DLD1 (cell line): ENCODE data around the gene SRD5A2.
"Not testable (repeated sequence)": the region's sequence is repeated elsewhere in the genome, so short reads cannot be mapped to it uniquely, and the experiment has no call there.

ENCODE experiments used
- in situ Hi-C: cut with HindIII; loops from 2 replicates; pipeline ENCODE4 v1.10.0; 2017; ENCODE audit warnings: low sequenced_read_pairs

The SRD5A2 gene

GRCh38 chr2:31534636-31535035 is 46.1 kb downstream of the SRD5A2 start:
- in situ Hi-C loops, result no loop called here

DNA sequence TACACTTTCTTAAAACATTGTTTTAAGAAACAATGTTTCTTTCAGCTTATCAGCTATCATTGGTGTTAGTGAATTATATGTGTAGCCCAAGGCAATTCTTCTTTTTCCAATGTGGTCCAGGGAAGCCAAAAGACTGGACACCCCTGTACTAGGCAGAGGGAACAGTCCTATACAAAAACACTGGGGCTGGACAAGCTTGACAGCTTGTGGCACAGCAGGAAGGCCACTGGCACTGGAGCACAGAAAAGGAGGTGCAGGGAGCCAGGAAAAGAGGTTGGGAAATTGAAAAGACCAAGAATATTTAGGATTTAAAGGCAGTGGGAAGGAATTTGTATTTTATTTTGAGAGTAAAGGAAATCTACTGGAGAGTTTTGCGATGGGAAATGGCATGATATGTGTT is 47.7 kb downstream of the SRD5A2 start:
- in situ Hi-C loops, result no loop called here

- in situ Hi-C loops, result no loop called here
These were observed 49.6 kb downstream of the SRD5A2 start for GRCh38 chr2:31531101-31531500.

DNA sequence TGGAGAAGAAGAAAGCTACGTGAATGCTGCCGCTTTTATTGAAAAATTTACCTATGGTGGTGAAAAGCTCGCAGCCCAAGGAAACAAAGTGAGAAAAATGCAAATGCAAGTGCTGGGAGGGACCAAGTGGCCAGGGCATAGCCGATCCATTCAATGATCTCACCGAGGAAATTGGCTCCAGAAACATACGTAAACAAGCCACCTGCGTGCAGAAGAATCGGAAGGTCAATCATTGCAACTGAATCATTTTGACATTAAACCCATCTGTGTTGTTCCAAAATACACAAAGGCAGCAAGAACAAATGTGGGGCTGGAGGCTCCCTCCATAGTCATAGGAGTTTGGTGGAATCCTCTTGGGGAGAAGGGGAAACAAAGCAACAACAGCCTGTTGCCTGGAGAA is 51.5 kb downstream of the SRD5A2 start:
- in situ Hi-C loops, result no loop called here

- in situ Hi-C loops, result no loop called here
These were observed 51.9 kb downstream of the SRD5A2 start for GRCh38 chr2:31528823-31529222.

DNA sequence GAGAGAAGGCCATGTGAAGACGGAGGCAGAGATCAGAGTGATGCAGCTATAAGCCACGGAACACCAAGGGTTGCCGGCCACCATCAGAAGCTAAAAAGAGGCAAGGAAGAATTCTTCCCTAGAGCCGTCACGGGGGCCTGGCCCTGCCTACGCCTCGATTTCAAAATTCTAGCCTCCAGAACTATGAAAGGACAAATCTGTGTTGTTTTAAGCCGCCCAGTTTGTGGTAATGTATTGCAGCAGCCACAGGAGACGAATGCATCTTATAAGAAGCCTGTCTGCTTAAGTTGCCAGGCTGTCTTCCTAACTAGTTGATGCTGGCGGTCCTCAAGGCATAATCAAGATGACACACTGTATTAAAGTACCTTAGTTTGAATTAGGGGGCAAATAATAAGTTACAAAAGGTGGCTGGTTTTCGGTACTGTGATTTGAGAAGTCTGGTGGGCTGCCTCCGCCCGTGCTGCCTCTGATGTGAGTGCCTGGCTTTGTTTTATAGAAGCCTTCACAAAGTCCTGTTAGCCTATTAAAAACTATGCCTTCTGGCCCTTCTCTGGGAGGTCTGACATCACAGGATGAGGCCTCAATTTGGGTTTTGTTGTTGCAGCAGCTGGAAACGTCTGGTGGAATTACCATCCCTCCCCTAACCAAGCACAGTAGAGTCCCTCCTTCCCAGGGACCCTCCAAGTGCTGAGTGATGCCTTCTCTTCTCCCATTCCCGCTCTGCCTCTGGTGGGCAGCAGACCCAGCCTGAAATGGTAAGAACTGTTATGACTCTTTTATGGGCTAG is 53.6 kb downstream of the SRD5A2 start:
- in situ Hi-C loops, result no loop called here

- in situ Hi-C loops, result no loop called here
These were observed 54.9 kb downstream of the SRD5A2 start for GRCh38 chr2:31525876-31526275.

- in situ Hi-C loops, result no loop called here
These were observed 56.1 kb downstream of the SRD5A2 start for GRCh38 chr2:31524592-31524991.

GRCh38 chr2:31523871-31524492 is 56.8 kb downstream of the SRD5A2 start:
- in situ Hi-C loops, result no loop called here

DNA sequence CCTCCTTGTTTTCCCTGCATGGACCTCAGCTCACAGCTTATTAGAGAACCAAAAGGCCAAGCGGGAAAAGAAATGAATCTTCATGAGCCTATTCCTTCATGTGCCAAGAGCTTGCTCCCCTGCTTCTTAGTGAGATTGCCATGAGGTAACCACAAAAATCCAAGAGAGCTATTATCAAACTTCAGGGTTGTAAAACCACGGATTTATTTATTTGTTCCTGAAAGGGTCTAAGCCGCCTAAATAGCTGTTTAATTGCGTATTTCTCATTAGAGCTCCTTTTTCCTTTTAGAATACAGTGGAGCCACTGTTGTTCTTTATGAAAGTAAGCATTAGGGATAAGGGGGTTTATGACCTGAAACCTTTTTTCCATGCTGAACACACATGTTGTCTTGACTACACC is 58.0 kb downstream of the SRD5A2 start:
- in situ Hi-C loops, result no loop called here

DNA sequence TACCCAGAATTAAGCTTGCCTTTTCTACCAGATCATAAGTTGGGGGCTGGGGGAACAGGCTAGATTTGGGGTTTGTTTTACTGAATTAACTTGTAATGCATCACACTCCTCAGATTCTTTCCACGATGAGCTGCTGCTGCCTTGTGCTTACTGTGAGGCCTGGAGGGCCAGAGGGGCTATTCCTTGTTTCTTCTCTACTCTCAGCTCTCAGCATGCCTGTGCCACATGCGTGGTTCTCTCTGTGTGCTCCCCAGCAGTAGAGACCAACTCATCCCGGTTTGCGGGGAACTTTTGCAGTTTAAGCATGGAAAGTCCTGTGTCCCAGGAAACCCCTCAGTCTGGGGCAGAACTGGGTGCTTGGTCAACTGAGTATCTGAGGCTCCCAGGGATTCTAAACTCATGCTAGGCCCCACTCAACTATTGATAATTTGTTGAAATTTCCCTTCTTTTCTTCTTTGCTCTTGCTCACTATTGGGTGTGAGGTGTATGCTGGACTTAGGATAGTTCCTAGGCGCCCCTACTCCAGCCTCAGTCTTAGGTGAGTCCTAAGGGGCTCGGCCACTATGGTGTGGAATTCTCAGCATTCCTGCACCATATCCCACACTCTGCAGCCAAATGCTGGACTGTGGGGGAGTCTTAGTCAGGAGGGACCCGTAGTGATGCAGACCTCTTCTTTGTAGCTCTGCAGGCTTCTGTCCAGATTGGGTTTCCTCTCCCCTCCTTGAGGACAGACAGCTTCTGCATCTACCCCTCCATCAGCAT is 63.1 kb downstream of the SRD5A2 start:
- in situ Hi-C loops, result no loop called here

- in situ Hi-C loops, result no loop called here
These were observed 65.2 kb downstream of the SRD5A2 start for GRCh38 chr2:31515586-31515985.

- in situ Hi-C loops, result no loop called here
These were observed 67.2 kb downstream of the SRD5A2 start for GRCh38 chr2:31513553-31513952.

DNA sequence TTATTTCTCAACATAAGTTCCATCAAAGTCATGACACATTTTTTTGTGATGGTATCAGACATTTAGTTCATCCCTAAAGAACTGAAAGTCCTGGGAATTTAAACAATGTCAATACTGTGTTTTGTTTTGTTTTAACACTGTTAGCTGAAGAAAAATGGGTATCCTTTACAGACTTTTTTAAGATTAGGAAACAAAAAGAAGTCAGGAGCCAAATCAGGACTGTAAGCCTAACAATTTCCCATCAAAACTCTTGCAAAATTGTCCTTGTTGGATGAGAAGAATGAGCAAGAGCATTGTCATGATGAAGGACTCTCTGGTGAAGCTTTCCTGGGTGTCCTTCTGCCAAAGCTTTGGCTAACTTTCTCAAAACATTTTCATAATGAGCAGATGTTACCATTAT is 69.4 kb downstream of the SRD5A2 start:
- in situ Hi-C loops, result no loop called here

DNA sequence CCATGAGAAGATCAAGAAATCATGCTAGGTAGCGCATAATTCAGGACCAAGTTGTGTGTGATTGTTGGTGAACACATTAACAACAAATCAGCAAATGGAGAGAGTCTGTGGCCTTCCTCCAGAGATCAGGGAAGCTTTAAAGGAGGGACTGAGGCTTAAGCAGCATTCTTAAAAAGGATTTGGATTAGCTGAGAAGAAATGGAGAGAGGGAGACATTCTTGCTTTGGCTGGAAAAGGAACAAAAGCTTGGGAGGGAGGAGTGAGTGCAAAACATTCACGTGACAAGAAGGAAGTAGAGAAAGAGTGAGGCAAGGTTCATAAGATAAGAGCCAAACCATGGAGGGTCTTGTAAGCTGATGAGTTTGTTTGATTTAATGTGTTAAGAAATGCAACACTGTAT is 75.6 kb downstream of the SRD5A2 start:
- in situ Hi-C loops, result no loop called here

- in situ Hi-C loops, result no loop called here
These were observed 76.4 kb downstream of the SRD5A2 start for GRCh38 chr2:31504311-31504710.

GRCh38 chr2:31496451-31496874 is 84.3 kb downstream of the SRD5A2 start:
- in situ Hi-C loops, result not testable (repeated sequence)

DNA sequence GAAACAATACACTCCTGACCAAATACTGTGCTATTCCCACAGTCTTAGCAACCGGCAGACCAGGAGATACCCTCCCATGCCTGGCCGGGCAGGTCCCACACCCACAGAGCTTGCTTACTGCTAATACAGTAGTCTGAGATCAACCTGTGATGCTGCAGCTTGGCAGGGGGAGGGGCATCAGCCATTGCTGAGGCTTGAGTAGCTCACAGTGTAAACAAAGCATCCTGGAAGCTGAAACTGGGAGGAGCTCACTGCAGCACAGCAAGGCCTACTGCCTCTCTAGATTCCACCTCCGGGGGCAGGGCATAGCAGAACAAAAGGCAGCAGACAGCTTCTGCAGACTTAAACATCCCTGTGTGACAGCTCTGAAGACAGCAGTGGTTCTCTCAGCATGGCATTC is 91.4 kb downstream of the SRD5A2 start:
- in situ Hi-C loops, result not testable (repeated sequence)

- in situ Hi-C loops, result no loop called here
These were observed 97.5 kb downstream of the SRD5A2 start for GRCh38 chr2:31483246-31483645.

DNA sequence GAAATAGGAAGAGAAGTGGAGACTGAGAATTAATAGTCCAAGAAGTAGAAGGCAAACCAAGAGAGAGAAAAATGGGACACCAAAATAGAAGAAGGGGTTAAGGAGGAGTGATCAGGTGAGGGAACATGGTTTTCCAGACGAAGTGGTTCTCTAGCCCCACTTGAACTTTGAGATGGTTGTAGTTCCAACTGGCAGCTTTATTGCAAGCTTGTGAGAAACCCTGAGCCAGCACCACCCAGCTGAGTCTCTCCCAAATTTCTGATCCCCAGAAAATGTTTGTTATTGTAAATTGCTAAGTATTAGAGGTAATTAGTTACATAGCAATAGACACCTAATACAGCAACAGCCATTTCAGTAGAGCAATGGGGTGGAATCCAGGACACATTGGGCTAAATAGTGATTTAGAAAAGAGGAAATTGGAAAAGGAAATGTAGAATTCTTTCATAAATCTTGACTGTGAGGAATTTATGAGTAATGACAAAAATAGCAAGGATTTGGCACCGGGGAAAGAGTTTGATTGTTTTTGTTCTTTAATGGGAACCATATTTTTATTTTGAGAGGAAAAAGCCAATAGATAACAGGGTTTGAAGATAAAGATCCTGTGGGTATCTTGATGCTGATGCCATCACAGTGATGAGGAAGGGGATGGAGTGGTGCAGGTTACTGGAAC is 104.1 kb downstream of the SRD5A2 start:
- in situ Hi-C loops, result no loop called here

GRCh38 chr2:31475692-31476091 is 105.0 kb downstream of the SRD5A2 start:
- in situ Hi-C loops, result no loop called here
